GM23338 (cell line): ENCODE measurements around the gene PARP1. TPM values are rescaled to one million over a fixed set of nuclear protein-coding genes. Genes with fewer than 3 reads are reported as not detected.
A peak's percentile ranks its signal among the peaks of the same experiment; 100 is the strongest.

Experiments used
- ATAC-seq: fragments of 200-7000 bp; cut with Tn5 transposase; 3 replicates; pipeline ENCODE4 v1.9.1; 2020
- DNase-seq: peaks from one replicate; pipeline ENCODE4 v3.0.0-alpha.2; 2015; ENCODE audit warnings: low spot score
- H2AFZ ChIP-seq: fragments of 200-600 bp; sonication (generic); 2 replicates; pipeline ENCODE4 v1.8.0; 2016; ENCODE audit warnings: antibody characterized with exemption, mild to moderate bottlenecking, moderate library complexity
- H3F3A ChIP-seq: fragments of 200-600 bp; sonication (generic); replicated peaks from 2 replicates; pipeline ENCODE4 v1.8.0; 2017; ENCODE audit warnings: antibody characterized with exemption, mixed run types, low read depth
- H3K27ac ChIP-seq: fragments of 200-600 bp; sonication (generic); 2 replicates; pipeline ENCODE4 v1.6.1; 2016; ENCODE audit warnings: low read depth
- H3K27me3 ChIP-seq: fragments of 200-600 bp; sonication (generic); 2 replicates; pipeline ENCODE4 v1.8.0; 2016; ENCODE audit warnings: mild to moderate bottlenecking, mixed run types, moderate library complexity; ENCODE audit not compliant: insufficient read depth
- H3K36me3 ChIP-seq: fragments of 200-600 bp; sonication (generic); 2 replicates; pipeline ENCODE4 v1.8.0; 2016; ENCODE audit warnings: mild to moderate bottlenecking; ENCODE audit not compliant: insufficient read depth
- H3K4me1 ChIP-seq: fragments of 200-600 bp; sonication (generic); 2 replicates; pipeline ENCODE4 v1.8.0; 2016; ENCODE audit warnings: mild to moderate bottlenecking, moderate library complexity; ENCODE audit not compliant: insufficient read depth
- H3K4me2 ChIP-seq: fragments of 200-600 bp; sonication (generic); 2 replicates; pipeline ENCODE4 v1.7.1; 2017; ENCODE audit warnings: mixed run types
- H3K4me3 ChIP-seq: fragments of 200-600 bp; sonication (generic); 2 replicates; pipeline ENCODE4 v1.6.1; 2016; ENCODE audit warnings: mixed run types
- H3K79me2 ChIP-seq: fragments of 200-600 bp; sonication (generic); replicated peaks from 2 replicates; pipeline ENCODE4 v1.8.0; 2017; ENCODE audit warnings: mild to moderate bottlenecking; ENCODE audit not compliant: insufficient read depth
- H3K9me2 ChIP-seq: fragments of 200-600 bp; sonication (generic); 2 replicates; pipeline ENCODE4 v1.8.0; 2017; ENCODE audit not compliant: insufficient read depth
- H4K20me1 ChIP-seq: fragments of 200-600 bp; sonication (generic); replicated peaks from 2 replicates; pipeline ENCODE4 v1.8.0; 2017; ENCODE audit warnings: mild to moderate bottlenecking; ENCODE audit not compliant: insufficient read depth
- H3K27ac Mint-ChIP-seq: 2 replicates; pipeline ENCODE4 v1.8.0; 2020; ENCODE audit warnings: inconsistent platforms, mild to moderate bottlenecking, moderate library complexity, mixed read lengths
- H3K27me3 Mint-ChIP-seq: 3 replicates; pipeline ENCODE4 v1.8.0; 2022; ENCODE audit warnings: low read depth, mild to moderate bottlenecking, moderate library complexity, mixed read lengths, inconsistent platforms; ENCODE audit not compliant: insufficient read depth, poor library complexity
- H3K36me3 Mint-ChIP-seq: 3 replicates; pipeline ENCODE4 v1.8.0; 2021; ENCODE audit warnings: low read depth, mild to moderate bottlenecking, inconsistent platforms, moderate library complexity, mixed read lengths
- H3K4me1 Mint-ChIP-seq: 3 replicates; pipeline ENCODE4 v1.8.0; 2020; ENCODE audit warnings: mild to moderate bottlenecking, inconsistent platforms, mixed read lengths
- H3K4me3 Mint-ChIP-seq: 3 replicates; pipeline ENCODE4 v1.8.0; 2021; ENCODE audit warnings: moderate library complexity, mild to moderate bottlenecking, inconsistent platforms, mixed read lengths
- H3K9me3 Mint-ChIP-seq: 3 replicates; pipeline ENCODE4 v1.8.0; 2020; ENCODE audit warnings: moderate library complexity, mild to moderate bottlenecking, inconsistent platforms, mixed read lengths
- CREB1 ChIP-seq: fragments of 250-450 bp; sonication (Bioruptor Pico); IDR thresholded peaks from 2 replicates; pipeline ENCODE4 v1.5.0; 2020; ENCODE audit warnings: low read depth, mild to moderate bottlenecking, moderate library complexity
- CTCF ChIP-seq, 2 experiments: fragments of 200-600 bp in 1 of 2; sonication (generic) in 1 of 2; conservative IDR thresholded peaks; 2 replicates each; pipeline versions ENCODE4 v1.5.1 to v1.6.1; 2016 to 2017; ENCODE audit warnings: antibody characterized with exemption in 2 of 2, low read depth in 2 of 2, mild to moderate bottlenecking in 2 of 2, moderate library complexity in 1 of 2
- ETS1 ChIP-seq: IDR thresholded peaks from 2 replicates; pipeline ENCODE4 v1.6.1; 2016; ENCODE audit warnings: antibody characterized with exemption
- EZH2 ChIP-seq: fragments of 200-600 bp; sonication (generic); IDR thresholded peaks from one replicate; pipeline ENCODE4 v1.8.0; 2017; ENCODE audit warnings: antibody characterized with exemption, mild to moderate bottlenecking, low read depth; ENCODE audit not compliant: unreplicated experiment
- EZH2phosphoT487 ChIP-seq: fragments of 200-600 bp; sonication (generic); IDR thresholded peaks from one replicate; pipeline ENCODE4 v1.8.1; 2018; ENCODE audit warnings: antibody characterized with exemption; ENCODE audit not compliant: unreplicated experiment
- JUNB ChIP-seq: IDR thresholded peaks from one replicate; pipeline ENCODE4 v1.6.1; 2016; ENCODE audit warnings: antibody characterized with exemption; ENCODE audit not compliant: unreplicated experiment
- NANOG ChIP-seq: IDR thresholded peaks from 2 replicates; pipeline ENCODE4 v1.6.1; 2016; ENCODE audit warnings: antibody characterized with exemption, borderline replicate concordance
- POLR2AphosphoS5 ChIP-seq: IDR thresholded peaks from 2 replicates; pipeline ENCODE4 v1.6.1; 2016; ENCODE audit warnings: antibody characterized with exemption, low read depth
- REST ChIP-seq: IDR thresholded peaks from one replicate; pipeline ENCODE4 v1.6.1; 2018; ENCODE audit warnings: antibody characterized with exemption; ENCODE audit not compliant: unreplicated experiment
- STAT1 ChIP-seq: IDR thresholded peaks from one replicate; pipeline ENCODE4 v1.6.1; 2016; ENCODE audit warnings: antibody characterized with exemption; ENCODE audit not compliant: unreplicated experiment
- ZNF114 ChIP-seq: fragments of 250-450 bp; sonication (Bioruptor Pico); IDR thresholded peaks from 2 replicates; pipeline ENCODE4 v1.5.0; 2020; ENCODE audit warnings: mild to moderate bottlenecking, moderate library complexity
- ZNF331 ChIP-seq: fragments of 250-450 bp; sonication (Bioruptor Pico); IDR thresholded peaks from 2 replicates; pipeline ENCODE4 v1.5.0; 2020; ENCODE audit warnings: low read depth, mild to moderate bottlenecking, moderate library complexity
- ZNF462 ChIP-seq: fragments of 250-450 bp; sonication (Bioruptor Pico); IDR thresholded peaks from 2 replicates; pipeline ENCODE4 v1.5.0; 2020; ENCODE audit warnings: mild to moderate bottlenecking, moderate library complexity
- polyA plus RNA-seq: library from polyadenylated mRNA; unstranded; fragments of >200 nt; fragmentation: Nextera tagmentation; extraction: Ambion mirVana; gene quantifications from 2 replicates; pipeline ENCODE4 v1.2.1, GENCODE V29; 2016
- total RNA-seq: library from RNA; depleted of rRNA; stranded (reverse); fragments of >200 nt; shearing (Covaris generic); gene quantifications from 2 replicates; pipeline ENCODE4 v1.2.3, GENCODE V29; 2014

PARP1 gene
- total and polyA plus RNA-seq, 2 experiments from 2014 or later: 877 to 1,082 TPM

- Histone ChIP-seq H3K4me2 (no peak overlapping the region), H2AFZ (no peak overlapping the region), H3K4me1 (peaks cover 29% of the 10 kb centered on the region; the same call in 1 of the 2 replicates), H3K79me2 (no peaks in the 10 kb centered on the region), H3K27ac (no peak overlapping the region), H4K20me1 (no peaks in the 10 kb centered on the region), H3K27me3 (no peaks in the 10 kb centered on the region), H3F3A (no peaks in the 10 kb centered on the region), H3K4me3 (no peak overlapping the region), H3K9me2 (peaks cover 5% of the 10 kb centered on the region), H3K36me3 (no peaks in the 10 kb centered on the region)
- Mint-ChIP-seq H3K4me3 (no peak overlapping the region), H3K27ac (no peak overlapping the region), H3K4me1 (peaks cover 29% of the 10 kb centered on the region), H3K27me3 (peaks cover 4% of the 10 kb centered on the region), H3K9me3 (no peaks in the 10 kb centered on the region; the same call in 1 of the 3 replicates), H3K36me3 (no peaks in the 10 kb centered on the region)
- DNase-seq (no peak), ATAC-seq (peak; percentile 57)
- TF ChIP-seq NANOG (no peak), CTCF (conservative IDR thresholded peaks at IDR 0.05; ENCODE audit: low read depth in 2 of 2) (no peak), STAT1 (no peak), EZH2 (no peak), ETS1 (no peak), CREB1 (CRISPR knock-in tag) (no peak), ZNF331 (CRISPR knock-in tag) (no peak), ZNF114 (CRISPR knock-in tag) (no peak), POLR2AphosphoS5 (no peak), EZH2phosphoT487 (no peak), JUNB (no peak), ZNF462 (CRISPR knock-in tag) (no peak), REST (no peak)
Measured at GRCh38 chr1:226441629-226442028, 33.7 kb upstream of the PARP1 start.
